Activated T-cell treated with anti-CD3 and anti-CD28 coated beads for 1 hour (primary cell): Measurements from ENCODE around the gene B3GNT5.

Experiments used
- DNase-seq: peaks from one replicate; pipeline ENCODE4 v3.0.0-alpha.2; 2020; ENCODE audit warnings: low read depth

B3GNT5 gene, protein sequence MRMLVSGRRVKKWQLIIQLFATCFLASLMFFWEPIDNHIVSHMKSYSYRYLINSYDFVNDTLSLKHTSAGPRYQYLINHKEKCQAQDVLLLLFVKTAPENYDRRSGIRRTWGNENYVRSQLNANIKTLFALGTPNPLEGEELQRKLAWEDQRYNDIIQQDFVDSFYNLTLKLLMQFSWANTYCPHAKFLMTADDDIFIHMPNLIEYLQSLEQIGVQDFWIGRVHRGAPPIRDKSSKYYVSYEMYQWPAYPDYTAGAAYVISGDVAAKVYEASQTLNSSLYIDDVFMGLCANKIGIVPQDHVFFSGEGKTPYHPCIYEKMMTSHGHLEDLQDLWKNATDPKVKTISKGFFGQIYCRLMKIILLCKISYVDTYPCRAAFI

DNA sequence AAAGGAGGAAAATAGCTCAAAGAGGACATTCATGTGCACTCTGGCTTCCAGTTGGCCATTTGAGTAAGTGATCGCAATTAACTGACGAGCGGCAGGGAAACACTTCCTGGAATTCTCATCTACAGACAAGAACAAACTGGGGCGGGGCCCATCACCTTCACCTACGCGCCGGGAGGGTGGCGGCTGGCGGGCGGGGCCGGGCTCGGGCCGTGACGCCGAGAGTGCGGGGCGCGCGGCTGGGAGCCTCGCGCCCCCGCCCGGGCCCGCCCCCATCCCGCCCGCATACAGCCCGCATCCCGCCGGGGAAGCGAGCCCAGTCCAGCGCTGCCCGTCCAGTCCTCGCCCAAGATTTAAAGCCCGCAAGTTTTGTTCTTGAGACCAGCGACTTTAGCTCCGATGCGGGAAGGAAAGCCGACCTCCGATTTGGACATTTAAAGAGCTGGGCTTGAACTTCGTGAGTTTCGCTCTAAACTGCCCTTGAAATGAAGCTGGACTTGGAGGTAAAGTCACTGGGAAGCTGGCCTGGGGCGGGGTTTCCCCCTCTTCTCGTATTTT, at the start of gene B3GNT5:
Gene B3GNT5, plus strand, starts transcription at position 281 of the 555 bp plus-strand sequence. CDS start 16,546 bp downstream, outside the sequence.
- no peak for DNase-seq

DNA sequence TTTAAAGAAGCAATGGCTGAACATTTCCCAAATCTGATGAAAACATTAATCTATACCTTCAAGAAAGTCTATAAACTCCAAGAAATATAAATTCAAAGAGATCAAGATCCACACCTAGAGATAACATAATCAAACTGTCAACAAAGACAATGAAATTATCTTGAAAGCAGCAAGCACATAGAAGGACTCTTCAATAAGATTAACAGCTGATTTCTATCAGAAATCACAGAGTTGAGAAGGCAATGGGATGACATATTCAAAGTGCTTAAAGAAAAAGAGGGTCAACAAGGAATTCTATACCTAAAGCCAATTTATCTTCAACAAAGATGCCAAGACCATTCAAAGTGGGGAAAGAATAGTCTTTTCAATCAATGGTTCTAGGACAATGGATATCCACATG, 49.4 kb upstream of the B3GNT5 start:
- DNase-seq: no peak

DNA sequence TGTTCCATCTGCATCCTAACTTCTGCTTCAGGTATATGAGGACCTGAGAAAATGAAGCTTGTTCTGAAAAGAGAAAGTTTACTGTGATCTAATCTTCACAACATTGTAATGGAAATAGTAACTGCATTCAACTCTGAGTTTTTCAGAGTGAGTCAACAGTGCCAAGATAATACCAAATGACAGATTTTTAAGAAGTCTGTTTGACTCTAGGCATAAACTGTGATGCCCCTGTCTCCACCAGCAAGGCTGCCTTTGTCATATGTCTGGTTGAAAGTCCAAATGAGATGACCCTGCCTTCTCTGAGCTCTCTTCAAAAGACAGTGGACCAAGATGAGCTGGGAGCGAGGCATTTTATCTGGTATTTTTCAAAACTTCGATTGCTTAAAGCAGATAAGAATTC, 44.8 kb upstream of the B3GNT5 start:
- DNase-seq: no peak

DNA sequence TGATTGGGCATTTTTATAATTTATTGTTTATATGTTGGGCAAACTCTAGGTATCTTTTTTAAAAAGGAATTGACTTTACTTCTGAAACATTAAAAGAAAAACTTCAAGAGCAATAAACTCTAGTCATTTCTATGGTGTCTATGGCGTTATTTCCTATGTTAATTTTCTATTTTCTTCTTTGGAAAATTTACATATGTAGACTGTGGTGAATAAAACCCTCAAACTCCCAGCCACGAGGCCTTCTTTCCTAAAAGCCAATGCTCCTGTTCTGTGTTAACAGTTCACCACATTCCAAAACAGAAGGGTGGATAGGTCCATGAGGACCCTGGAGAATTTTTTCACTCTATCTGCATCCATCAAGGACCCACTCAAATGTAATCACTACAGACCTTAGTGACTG, 44.3 kb upstream of the B3GNT5 start:
- no peak for DNase-seq

DNA sequence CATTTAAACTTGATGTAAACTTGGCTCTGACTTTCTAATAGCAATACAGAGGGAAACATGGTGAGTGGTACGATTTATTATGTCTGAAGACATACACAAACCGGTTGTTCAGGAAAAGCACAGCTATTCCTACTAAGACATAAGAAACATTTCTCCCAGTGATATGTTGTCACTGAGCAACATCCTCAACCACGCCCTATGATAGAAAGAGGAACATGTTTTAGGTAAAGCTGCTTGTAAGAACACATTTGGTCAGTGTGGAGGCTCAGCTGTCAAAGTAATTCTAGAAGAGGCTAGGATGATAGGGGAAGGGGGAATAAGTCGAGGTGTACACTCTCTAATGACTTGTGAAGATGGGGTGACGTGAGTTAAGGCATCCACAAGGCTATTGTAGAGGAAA, 42.7 kb upstream of the B3GNT5 start:
- DNase-seq: no peak

DNA sequence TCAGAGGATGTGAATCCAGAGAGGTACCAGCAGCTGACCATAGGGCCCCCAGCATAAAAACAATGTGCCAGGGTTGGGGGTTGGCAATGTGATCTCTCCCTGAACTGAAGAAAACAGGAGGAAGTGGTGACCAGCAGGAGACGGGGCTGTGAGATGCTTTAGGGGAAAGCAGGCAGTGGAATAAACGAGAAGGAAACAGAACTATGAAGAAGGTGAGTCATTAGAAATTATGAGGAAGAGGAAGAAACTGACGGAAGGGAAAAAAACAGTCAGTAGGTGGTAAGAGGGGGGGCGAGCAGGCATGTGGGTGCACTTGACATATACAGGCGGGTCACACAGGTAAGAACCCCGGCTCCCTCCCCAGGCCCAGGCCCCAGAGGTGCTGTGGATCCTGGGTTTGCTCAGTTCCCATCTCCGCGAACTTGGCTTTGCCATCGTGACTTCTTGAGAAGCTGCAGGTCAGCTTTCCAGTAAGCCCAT, 42.2 kb upstream of the B3GNT5 start:
- no peak for DNase-seq

DNA sequence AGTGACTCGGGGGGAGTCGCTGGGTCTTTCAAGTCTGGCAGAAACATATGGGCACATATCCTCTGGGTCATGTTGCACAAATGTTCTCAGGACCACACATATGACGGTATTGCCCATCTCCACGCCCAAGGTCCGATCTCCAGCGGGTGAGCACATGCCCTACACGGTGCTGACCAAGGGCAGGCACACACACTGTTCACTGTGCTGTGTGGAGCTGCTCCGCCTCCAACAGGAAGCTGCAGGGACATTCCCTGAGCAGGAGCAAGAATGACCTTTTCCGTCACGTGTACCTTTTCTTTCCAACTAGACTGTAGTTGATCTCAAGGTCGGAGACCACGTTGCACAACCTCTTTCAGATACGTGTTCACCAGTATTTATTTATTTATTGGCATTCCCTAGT, 41.7 kb upstream of the B3GNT5 start:
- no peak for DNase-seq

DNA sequence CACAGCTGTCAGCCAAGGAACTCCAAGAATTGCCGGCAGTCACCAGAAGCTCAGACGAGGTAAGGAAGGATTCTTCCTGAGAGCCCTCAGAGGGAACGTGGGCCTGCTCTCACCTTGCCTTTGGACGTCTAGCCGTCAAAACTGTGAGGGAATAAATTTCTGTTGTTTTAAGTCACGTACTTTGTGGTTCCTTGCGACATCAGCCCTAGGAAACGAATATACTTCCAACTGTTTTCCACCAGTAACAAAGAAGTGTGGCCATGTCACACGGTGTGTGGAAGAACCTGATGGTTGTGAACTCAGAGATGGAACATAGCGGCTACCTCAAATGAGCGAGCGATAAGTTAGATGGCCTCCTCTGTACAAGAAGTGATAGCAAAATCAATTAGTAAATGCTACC, 41.0 kb upstream of the B3GNT5 start:
- DNase-seq: no peak

DNA sequence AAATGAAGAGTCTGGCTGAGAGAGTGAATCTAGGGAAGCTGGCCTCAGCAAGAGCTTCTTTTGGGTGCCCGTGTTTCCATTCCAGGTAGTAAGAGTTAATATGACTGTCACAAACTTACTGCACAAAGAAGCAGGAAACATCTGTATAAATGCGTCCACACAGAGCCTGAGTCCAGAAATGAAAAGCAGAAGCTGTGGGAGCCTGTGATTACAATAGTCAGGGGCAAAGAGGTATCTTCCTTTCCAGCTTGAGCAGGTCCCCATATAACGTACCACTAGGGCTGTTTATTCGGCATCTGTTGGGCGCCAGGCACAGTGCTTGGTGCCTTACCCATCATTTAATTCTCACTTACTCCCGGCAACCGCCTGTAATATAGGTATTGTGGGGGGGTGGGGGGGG, 40.5 kb upstream of the B3GNT5 start:
- DNase-seq: no peak

DNA sequence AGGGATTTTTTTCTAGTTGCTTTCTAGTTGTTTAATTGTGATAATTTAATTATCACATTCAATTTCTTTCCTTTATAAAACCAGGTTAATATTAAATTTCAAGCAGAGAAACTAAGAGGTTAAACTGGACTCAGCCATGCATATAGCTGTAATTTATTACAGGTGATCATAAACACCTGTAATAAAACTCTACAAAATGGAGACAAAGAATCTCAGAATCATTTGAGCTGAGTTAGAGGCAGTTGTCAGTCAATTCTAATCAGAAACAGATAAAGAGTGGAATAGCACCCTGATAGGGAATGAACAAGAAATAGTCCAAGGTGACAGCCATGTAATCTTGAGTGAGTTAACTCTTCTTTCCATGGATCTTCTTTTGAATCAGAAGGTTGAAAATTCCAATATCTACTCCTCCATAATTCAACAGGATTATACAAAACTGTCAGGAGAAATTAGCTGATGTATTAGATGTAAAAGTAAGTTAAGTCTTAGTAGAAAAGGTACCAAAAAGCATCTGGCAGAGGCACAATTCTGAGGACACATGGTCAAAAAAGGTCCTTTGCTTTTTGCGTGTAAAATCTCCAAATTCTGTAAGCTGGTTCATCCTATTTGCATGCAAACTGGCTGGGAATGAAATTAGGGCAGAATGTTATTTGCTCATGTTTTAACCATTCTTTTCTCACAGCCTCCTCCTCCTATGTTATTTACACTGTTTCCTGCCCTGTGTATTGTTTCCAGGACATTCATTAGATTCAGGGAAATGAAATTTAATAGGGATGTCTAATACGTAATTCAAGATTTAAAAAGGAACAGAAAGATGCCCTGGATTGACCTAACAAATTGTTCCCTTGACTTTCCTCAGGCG, 39.4 kb upstream of the B3GNT5 start:
- no peak for DNase-seq

DNA sequence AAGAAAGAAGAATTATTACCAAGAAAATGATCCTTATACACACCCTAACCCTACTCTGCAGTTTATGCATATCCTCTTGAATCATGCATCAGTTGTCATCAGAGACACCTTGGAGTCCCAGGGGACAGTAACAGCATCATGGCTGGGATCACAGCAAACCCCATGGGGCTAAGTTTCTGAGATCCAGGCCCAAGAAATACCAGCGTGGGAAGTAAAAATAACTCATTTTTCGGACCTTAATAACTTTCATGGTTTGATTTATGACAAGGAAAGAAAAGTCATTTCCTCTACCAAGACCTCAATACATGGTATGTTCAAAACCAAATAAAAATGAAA, 38.8 kb upstream of the B3GNT5 start:
- no peak for DNase-seq

DNA sequence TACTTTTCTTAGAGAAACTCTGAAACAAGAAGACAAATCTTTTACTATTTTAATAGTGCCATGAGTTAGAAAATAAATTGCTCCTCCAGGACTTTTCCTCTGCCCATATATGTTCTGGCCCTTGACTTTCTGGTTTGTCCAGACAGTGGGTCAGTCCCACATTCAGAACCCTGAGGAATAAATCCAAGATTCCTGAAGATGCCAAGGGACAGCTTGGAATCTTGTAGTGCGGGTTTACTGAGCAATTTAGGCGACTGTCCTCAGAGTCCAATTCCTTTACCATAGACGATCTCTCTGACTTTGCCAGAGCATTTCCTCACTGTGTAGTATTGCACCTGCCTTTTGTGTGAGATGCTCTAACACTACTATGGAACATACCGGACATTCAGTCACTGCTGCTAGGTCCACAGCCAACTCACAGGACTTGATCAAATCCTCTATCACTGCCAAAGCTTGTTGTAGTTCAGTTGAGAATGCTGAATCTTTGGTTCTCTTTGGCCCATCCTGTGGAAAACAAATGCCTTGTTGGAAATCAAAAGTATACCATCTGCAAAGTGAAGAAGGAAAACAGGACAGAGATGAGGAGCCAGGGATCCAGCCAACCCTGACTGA, 37.4 kb upstream of the B3GNT5 start:
- DNase-seq: no peak

DNA sequence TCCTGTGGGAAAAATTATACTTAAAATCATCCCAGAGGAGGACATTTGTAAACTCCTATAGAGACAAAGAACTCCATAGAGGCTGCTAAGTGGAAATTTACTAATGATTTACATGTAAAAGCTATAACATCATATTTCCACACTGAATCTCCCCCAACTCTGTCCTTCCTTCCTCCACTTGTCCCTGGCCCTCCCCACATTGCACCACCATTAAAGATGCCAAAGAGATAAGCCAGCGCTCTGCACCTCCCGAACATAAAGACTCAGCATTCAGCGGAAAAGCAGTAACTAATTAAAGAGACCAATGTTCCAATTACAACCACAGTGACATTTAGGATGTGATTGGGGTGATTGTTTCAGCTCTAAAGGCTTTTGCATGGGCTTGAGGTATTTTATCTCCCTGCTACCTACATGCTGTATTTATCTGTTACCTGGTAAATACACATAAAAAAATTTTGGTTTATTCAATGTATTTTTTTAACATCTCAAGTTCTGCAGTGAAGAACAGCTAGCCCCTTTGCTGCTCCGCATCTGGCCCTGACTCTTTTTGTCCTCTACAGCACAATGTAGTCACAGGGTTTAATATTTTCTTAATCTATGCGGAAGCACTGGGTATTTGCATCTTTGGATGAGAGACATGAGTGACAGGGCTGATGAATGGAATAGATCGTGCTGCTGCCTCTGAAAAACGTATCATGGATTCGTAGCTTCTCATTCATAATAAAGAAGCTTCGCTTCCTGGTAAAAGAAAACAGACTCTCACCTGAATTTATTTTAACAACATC, 35.3 kb upstream of the B3GNT5 start:
- DNase-seq: no peak

DNA sequence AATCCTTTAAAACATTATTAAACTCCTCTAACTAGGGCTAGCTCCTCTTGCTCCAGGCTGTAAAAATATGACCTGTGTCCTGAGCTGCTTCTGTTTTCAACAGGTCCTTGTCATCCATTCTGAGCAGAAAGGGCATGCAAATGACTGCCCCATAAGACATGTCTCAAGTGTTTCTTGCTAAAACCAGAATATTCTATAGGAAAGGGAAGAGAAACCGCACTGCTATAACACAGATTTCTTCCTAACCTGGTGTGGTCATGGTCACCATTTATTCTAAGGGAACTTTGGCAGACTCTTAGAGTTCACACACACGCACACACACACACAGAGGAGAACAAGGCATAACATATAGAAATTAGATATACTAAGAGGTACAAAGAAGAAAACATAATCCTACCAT, 34.2 kb upstream of the B3GNT5 start:
- DNase-seq: no peak

DNA sequence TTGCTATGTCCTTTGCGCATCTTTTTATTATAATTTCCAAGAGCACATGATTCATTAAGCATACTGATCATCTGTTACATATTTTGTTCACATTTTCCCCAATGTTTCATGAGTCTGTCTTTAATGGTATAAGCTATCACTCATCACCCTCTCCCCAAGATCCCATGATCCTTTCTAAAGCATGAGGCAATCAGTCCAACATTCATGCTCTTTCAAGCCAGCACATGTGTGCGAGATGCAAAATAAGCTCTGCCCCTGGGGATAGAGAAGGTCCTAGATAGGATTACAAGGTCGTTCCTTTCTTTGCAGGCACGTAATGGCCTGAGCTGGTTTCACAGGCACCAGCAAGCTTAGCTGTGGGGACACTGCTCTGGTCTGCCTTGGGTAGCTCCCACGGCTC, 32.2 kb upstream of the B3GNT5 start:
- DNase-seq: no peak

DNA sequence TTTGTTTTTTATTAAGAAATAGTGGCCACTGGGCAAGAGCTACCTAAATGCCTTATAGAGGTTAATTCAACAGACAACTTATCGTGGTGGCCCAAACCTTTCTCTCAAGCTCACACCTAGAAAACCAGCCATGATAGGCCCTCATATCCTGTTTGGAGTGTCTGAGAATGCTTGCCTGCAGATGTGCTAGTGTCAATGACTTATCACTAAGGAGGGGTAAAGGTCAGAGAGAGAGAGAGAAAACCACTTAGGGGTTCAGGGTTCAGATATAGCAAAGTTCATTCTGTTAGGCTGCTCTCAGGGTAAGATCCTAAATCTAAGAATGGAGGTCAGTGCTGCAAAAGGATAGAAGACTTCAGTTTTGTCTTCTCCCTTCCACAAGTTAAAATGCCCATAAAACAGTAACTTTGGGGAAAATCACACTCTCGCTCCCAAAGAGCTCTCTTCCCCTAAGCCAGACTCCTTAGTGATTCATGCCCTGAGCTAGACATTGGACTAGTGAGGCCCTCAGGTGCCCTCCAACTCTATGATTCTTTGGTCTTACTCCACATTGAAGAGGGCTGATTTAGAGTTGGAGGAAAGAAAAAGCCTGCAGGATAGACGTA, 30.3 kb upstream of the B3GNT5 start:
- no peak for DNase-seq

DNA sequence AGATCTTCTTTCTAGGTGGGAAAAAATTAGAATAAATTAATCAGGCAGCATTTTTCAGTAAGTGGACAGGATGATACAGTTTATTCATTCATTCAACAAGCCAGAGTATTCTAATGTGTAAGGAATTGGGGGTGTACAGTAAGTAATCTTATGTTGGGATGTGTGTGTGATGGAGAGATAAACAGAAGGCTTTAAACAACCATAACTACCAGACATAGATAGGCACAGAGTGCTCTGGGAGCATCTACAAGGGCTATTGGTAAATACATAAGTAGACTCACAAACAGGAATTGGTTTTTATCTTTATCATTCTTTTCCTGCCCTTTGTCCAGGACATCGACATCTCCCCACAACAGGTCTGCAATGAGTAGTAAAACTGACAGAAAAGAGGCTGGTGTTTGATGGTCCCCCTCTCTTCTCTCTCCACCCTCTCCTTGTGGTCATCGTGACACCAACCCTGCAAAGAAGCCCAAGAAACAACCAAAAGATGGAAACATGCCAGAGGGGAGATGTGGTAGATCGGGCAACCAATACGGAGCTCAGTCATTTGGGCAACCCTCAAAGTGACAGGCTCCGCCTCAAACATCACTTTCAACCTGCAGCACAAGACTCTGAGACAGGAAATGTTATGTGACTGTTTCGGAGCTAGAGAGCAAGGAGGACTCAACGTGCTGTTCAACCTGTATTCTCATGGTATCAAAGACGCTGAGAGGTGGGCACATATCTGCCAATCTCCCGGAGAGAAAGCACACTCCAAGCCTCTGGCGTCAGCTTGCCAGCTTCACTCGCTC, 28.7 kb upstream of the B3GNT5 start:
- DNase-seq: no peak

DNA sequence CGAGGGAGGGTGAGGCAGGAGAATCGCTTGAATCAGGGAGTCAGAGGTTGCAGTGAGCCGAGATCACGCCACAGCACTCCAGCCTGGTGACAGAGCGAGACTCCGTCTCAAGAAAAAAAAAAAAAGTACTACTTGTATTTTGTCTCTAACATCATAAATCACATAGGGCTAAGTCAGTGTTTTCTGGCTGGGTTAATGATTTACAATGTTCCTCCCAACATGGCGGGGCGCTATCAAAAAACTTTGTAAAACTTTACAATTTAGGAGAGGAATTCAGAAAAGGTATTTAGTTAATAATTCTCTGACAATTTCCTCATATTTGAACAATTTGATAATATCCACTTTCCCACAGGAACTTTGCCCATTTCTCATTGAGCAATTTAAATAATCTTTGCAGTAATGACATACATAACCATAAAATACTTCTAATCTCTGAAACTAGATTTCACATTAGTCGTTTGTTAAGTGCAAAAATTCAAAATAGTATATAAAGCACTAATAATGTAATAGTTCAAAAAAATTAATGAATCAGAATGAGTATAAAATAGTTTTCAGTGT, 26.6 kb upstream of the B3GNT5 start:
- DNase-seq: no peak

DNA sequence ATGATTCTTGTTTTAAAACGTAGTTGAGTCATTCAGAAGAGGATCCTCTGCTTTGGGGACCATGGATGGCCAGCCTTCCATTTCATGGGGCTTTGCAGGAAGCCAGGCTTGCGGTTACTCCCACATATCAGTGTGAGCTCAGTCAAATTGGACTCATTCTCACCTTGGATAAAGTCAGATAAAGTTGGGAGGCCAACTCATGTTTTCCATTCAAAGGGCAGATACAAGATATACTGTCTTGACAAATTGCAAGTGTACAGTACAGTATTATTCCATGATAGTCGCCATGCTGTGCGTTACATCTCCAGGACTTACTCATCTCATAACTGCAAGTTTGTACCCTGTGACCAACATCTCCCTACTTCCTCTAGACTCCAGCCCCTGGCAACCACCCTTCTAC, 25.5 kb upstream of the B3GNT5 start:
- DNase-seq: no peak

DNA sequence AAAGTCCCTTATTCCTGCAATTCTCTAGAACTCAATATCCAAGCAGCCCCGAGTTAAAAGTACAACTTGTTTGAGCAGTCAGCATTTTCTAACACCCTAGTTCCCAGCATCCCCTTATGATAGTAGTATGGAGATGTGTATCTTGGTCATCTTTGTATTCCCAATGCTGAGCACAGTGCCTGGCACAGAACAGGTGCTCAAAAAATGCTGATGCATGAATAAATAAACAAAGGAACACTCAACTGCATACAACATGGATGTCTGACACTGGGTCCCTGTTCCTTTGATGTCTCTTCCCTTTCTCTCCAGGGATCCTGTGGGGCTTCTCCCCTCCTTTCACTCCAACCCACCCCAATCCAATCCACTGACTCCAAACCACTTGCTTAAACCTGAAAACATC, 23.9 kb upstream of the B3GNT5 start:
- DNase-seq: no peak
